Stomach (tissue), 9 donors: ENCODE results near the gene SLC17A5. TPM values are rescaled to one million over a fixed set of nuclear protein-coding genes. Genes with fewer than 3 reads are reported as not detected.
A peak's percentile ranks its signal among the peaks of the same experiment; 100 is the strongest.
"Not testable (repeated sequence)": the region's sequence is repeated elsewhere in the genome, so short reads cannot be mapped to it uniquely, and the experiment has no call there.

ENCODE experiments used
- DNase-seq, 2 donors: peaks; one replicate each; pipeline versions ENCODE4 v3.0.0 to v3.0.0-alpha.2; 2013 to 2019
- H3K27ac ChIP-seq, 5 donors: fragments of 200-600 bp in 4 of 5; sonication (generic) in 4 of 5; one replicate each; pipeline ENCODE4 v1.5.1; 2013 to 2019; ENCODE audit warnings: mild to moderate bottlenecking in 1 of 5, moderate library complexity in 1 of 5
- H3K27me3 ChIP-seq, 3 donors: fragments of 200-600 bp; sonication (generic); one replicate each; pipeline ENCODE4 v1.5.1; 2017 to 2019; ENCODE audit warnings: mixed run types in 1 of 3
- H3K36me3 ChIP-seq, 4 donors: fragments of 200-600 bp; sonication (generic); 1 replicate in 3 of 4; 2 replicates in 1 of 4; pipeline ENCODE4 v1.5.1; 2016 to 2019
- H3K4me1 ChIP-seq, 4 donors: fragments of 200-600 bp; sonication (generic); one replicate each; pipeline ENCODE4 v1.5.1; 2016 to 2019
- H3K4me3 ChIP-seq, 4 donors: fragments of 200-600 bp; sonication (generic) in 3 of 4; one replicate each; pipeline ENCODE4 v1.5.1; 2016 to 2019; ENCODE audit warnings: mild to moderate bottlenecking in 1 of 4
- H3K9me3 ChIP-seq, 4 donors: fragments of 200-600 bp; sonication (generic); one replicate each; pipeline ENCODE4 v1.5.1; 2016 to 2019
- EP300 ChIP-seq: sonication (generic); formaldehyde crosslinking; IDR thresholded peaks from one replicate; pipeline ENCODE4 v1.6.1; 2017; ENCODE audit warnings: antibody characterized with exemption
- POLR2A ChIP-seq, 4 donors: fragments of 450-650 bp; IDR thresholded peaks; one replicate each; pipeline ENCODE4 v1.6.1; 2016; ENCODE audit warnings: antibody characterized with exemption in 4 of 4, control low read depth in 2 of 4, mild to moderate bottlenecking in 1 of 4, moderate library complexity in 1 of 4
- POLR2AphosphoS5 ChIP-seq, 3 donors: sonication (generic); formaldehyde crosslinking; IDR thresholded peaks; one replicate each; pipeline ENCODE4 v1.6.1; 2016; ENCODE audit warnings: antibody characterized with exemption in 3 of 3
- WGBS, 5 donors: extraction: QIAGEN DNeasy Blood & Tissue Kit in 3 of 5; methylation state at CpG; one replicate each; pipeline versions ENCODE4 v1.1.5 to v1.1.7; 2013 to 2018; 5-methylcytosine and 5-hydroxymethylcytosine counted together
- intact Hi-C: fragments of 100-400 bp; cut with DNase I; formaldehyde crosslinking; loops from one replicate; pipeline ENCODE4 v1.15.1; 2023; ENCODE audit warnings: low total_unique reads
- polyA plus RNA-seq, 3 donors: library from polyadenylated mRNA; stranded (reverse); fragments of 200-250 nt; gene quantifications; one replicate each; pipeline ENCODE4 v1.2.3, GENCODE V29; 2013
- total RNA-seq, 5 donors: library from RNA; depleted of rRNA; stranded (reverse); fragments of >200 nt; gene quantifications; one replicate each; pipeline versions ENCODE4 v1.1.0 to v1.2.3, GENCODE V29; 2014 to 2016
- TF ChIP-seq, protein P1 (sequence below), 7 experiments: fragments of 450-650 bp in 4 of 7; fragments of 200-600 bp in 3 of 7; sonication (generic) in 3 of 7; IDR thresholded peaks; one replicate each; pipeline ENCODE4 v1.5.1; 2016 to 2019; ENCODE audit warnings: antibody characterized with exemption in 7 of 7, control low read depth in 2 of 7, mild to moderate bottlenecking in 1 of 7
- donor health status: healthy with polysubstance abuse.
- donor health status: Bipolar disorder and iron deficiency.
- donor health status: healthy.

Gene SLC17A5
- total and polyA plus RNA-seq, 8 donors: 2.3 to 53.4 (median 8.8) TPM

- TF ChIP-seq POLR2AphosphoS5 (IDR thresholded peaks at IDR 0.05): peak in 2 of 3 donors; percentile 54 to 55
- TF ChIP-seq EP300: no peak
- H3K27ac ChIP-seq: peak overlapping the region; percentile 55 to 94 (median 89)
- H3K27me3 ChIP-seq: no peaks in the 10 kb centered on the region
- intact Hi-C loops: no loop called here
- DNase-seq: peak; percentile 32 to 83
- H3K36me3 ChIP-seq: no peaks in the 10 kb centered on the region
- H3K9me3 ChIP-seq: peaks cover 0 to 3% (median 0%) of the 10 kb centered on the region in 4 donors
- H3K4me3 ChIP-seq: peak overlapping the region in 3 of 4 donors; percentile 8 to 23 (median 18)
- peaks cover 14 to 29% (median 23%) of the 10 kb centered on the region in 4 donors for H3K4me1 ChIP-seq
- WGBS, 5 donors: 8 to 28% (median 16%) methylated on average over 4 of the region's 4 CpGs
These were observed 73.9 kb downstream of the SLC17A5 start for GRCh38 chr6:73579851-73580246.

DNA sequence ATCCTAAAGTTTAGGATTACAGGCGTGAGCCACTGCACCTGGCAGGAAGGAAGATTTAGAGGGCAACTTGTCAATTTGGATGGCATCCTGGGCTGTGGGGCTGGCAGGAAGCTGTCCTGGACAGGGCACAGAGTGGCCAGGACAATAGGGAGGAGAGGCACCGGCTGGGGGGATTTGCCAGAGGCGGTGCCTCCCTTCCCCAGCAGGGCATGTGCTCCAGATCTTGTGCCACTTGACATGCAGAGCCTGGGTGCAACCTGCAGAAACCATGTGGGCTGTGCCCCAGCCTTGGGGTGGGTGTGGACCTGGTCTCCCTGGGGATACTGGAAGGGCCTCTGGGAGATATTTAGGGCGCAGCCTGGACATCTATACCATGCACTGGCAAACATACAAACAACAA lies 74.4 kb downstream of the SLC17A5 start:
- TF ChIP-seq, protein P1, sequence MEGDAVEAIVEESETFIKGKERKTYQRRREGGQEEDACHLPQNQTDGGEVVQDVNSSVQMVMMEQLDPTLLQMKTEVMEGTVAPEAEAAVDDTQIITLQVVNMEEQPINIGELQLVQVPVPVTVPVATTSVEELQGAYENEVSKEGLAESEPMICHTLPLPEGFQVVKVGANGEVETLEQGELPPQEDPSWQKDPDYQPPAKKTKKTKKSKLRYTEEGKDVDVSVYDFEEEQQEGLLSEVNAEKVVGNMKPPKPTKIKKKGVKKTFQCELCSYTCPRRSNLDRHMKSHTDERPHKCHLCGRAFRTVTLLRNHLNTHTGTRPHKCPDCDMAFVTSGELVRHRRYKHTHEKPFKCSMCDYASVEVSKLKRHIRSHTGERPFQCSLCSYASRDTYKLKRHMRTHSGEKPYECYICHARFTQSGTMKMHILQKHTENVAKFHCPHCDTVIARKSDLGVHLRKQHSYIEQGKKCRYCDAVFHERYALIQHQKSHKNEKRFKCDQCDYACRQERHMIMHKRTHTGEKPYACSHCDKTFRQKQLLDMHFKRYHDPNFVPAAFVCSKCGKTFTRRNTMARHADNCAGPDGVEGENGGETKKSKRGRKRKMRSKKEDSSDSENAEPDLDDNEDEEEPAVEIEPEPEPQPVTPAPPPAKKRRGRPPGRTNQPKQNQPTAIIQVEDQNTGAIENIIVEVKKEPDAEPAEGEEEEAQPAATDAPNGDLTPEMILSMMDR (IDR thresholded peaks at IDR 0.05): no peak
- TF ChIP-seq POLR2A (IDR thresholded peaks at IDR 0.05): no peak
- no peak for TF ChIP-seq EP300
- TF ChIP-seq POLR2AphosphoS5 (IDR thresholded peaks at IDR 0.05): no peak
- 67 to 87% (median 76%) methylated on average over 3 to 4 of the region's 4 CpGs for WGBS, 5 donors
- Histone ChIP-seq H3K4me1 (peaks cover 14 to 26% (median 21%) of the 10 kb centered on the region in 4 donors), H3K9me3 (peaks cover 0 to 3% (median 0%) of the 10 kb centered on the region in 4 donors), H3K27ac (peak overlapping the region; percentile 63 to 94 (median 89)), H3K4me3 (no peak overlapping the region), H3K27me3 (no peaks in the 10 kb centered on the region), H3K36me3 (no peaks in the 10 kb centered on the region)
- intact Hi-C loops: no loop called here
- DNase-seq: peak in 1 of 2 donors; percentile 42

DNA sequence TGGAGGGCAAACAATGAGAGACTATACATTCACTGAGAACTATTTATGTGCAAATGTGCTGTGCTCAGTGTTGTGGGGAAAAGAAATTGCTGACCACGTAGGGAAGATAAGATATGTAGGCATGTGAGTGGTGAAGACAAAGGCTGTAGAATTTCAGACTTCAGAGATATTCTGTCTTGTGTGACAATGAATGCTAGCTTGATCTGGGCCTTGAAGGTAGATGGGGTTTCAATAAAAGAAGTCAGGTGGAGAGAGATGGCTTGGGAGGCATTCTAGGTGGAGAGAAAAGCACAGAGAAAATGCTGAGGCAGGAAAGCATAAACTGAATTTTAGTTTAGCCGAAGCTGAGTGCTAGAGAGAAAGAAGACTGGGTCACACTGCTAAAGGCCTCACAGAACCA lies 76.1 kb downstream of the SLC17A5 start:
- no peak overlapping the region for H3K4me3 ChIP-seq
- no peak overlapping the region for H3K27ac ChIP-seq
- 60 to 74% (median 66%) methylated on average over 2 of the region's 2 CpGs for WGBS, 5 donors
- no peak for DNase-seq
- peaks cover 14 to 26% (median 21%) of the 10 kb centered on the region in 4 donors for H3K4me1 ChIP-seq
- TF ChIP-seq EP300: no peak
- no peak for TF ChIP-seq POLR2AphosphoS5 (IDR thresholded peaks at IDR 0.05)
- no peak for TF ChIP-seq POLR2A (IDR thresholded peaks at IDR 0.05)
- TF ChIP-seq, protein P1 (IDR thresholded peaks at IDR 0.05): no peak
- H3K36me3 ChIP-seq: no peaks in the 10 kb centered on the region
- intact Hi-C loops: no loop called here
- H3K9me3 ChIP-seq: peaks cover 0 to 3% (median 0%) of the 10 kb centered on the region in 4 donors
- no peaks in the 10 kb centered on the region for H3K27me3 ChIP-seq

- intact Hi-C loops, DNase-seq, H3K4me3 ChIP-seq, H3K27ac ChIP-seq, H3K36me3 ChIP-seq, H3K9me3 ChIP-seq, H3K4me1 ChIP-seq, H3K27me3 ChIP-seq: not testable (repeated sequence)
- WGBS, 5 donors: 96 to 100% (median 97%) methylated on average over 4 to 28 of the region's 32 CpGs
These were observed 81.3 kb downstream of the SLC17A5 start for GRCh38 chr6:73572531-73572930.

DNA sequence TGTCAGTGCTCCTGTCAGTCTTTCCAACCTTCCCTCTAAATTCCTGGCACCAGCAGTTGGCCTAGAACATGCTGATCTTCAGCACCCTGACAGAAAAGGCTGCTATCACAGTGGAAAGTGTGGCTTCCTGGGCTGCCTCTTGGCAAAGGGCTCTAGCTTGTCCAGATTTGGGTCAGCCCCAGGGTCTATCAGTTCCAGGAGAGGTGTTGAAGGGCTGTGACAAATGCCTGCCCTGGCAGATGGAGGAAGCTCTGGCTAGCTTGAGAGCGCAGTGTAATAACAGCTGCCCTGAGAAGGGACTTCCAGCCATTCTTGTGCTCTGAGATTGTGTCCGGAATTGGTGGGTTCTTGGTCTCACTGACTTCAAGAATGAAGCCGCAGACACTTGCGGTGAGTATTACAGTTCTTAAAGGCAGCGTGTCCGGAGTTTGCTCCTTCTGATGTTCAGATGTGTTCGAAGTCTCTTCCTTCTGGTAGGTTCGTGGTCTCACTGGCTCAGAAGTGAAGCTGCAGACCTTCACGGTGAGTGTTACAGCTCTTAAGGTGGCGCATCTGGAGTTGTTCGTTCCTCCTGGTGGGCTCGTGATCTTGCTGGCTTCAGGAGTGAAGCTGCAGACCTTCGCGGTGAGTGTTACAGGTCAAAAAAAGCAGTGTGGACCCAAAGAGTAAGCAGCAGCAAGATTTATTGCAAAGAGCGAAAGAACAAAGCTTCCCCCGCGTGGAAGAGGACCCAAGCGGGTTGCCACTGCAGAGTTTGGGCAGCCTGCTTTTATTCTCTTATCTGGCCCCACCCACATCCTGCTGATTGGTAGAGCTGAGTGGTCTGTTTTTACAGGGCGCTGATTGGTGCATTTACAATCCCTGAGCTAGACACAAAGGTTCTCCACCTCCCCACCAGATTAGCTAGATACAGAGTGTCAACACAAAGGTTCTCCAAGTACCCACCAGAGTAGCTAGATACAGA lies 82.3 kb downstream of the SLC17A5 start:
- H3K27ac ChIP-seq, H3K36me3 ChIP-seq, H3K9me3 ChIP-seq, DNase-seq, H3K4me3 ChIP-seq, H3K27me3 ChIP-seq, intact Hi-C loops: not testable (repeated sequence)
- H3K4me1 ChIP-seq: peaks cover 0 to 12% (median 6%) of the 10 kb centered on the region in 4 donors
- WGBS, 5 donors: 91 to 95% (median 93%) methylated on average over 19 of the region's 19 CpGs
